IMR-90 (cell line): Measurements from ENCODE around the gene OSBPL3. TPM values are rescaled to one million over a fixed set of nuclear protein-coding genes. Genes with fewer than 3 reads are reported as not detected.

Source experiments
- ATAC-seq: fragments of 200-7000 bp; cut with Tn5 transposase; 2 replicates; pipeline ENCODE4 v1.9.1; 2020; ENCODE audit warnings: low read depth, mild to moderate bottlenecking, moderate library complexity
- BruUV-seq: library from RNA; stranded (reverse); fragments of 400-500 nt; replicated peaks from 2 replicates; lab custom pipeline; 2021; lab: Mats Ljungman, UMichigan
- CTCF ChIA-PET: fragments of 300-600 bp; formaldehyde crosslinking; extraction: SDS; loops from one replicate; lab custom pipeline; 2021; ENCODE audit warnings: antibody characterized with exemption; lab: Yijun Ruan, JAX
- POLR2A ChIA-PET: fragments of 300-600 bp; sonication (Branson Sonifier 250); formaldehyde crosslinking; loops from one replicate; lab custom pipeline; 2022; ENCODE audit warnings: antibody characterized with exemption; ENCODE audit not compliant: unreplicated experiment; lab: Charles Lee
- DNase-seq: peaks from one replicate; pipeline ENCODE4 v3.0.0; 2013
- H2AFZ ChIP-seq: replicated peaks from 2 replicates; pipeline ENCODE3; 2013; ENCODE audit warnings: low read length, mild to moderate bottlenecking; ENCODE audit not compliant: poor library complexity
- H2AK5ac ChIP-seq: 2 replicates; pipeline ENCODE4 v1.6.1; 2013; ENCODE audit warnings: low read depth, low read length, inconsistent platforms
- H2AK9ac ChIP-seq: replicated peaks from 2 replicates; pipeline ENCODE3; 2013; ENCODE audit warnings: mild to moderate bottlenecking, low read depth, low read length, moderate library complexity; ENCODE audit not compliant: poor library complexity
- H2BK120ac ChIP-seq: 2 replicates; pipeline ENCODE4 v1.6.1; 2013; ENCODE audit warnings: low read depth, low read length, inconsistent platforms
- H2BK15ac ChIP-seq: 3 replicates; pipeline ENCODE4 v1.6.1; 2013; ENCODE audit warnings: low read depth, low read length, inconsistent platforms
- H2BK20ac ChIP-seq: 2 replicates; pipeline ENCODE4 v1.6.1; 2013; ENCODE audit warnings: low read depth, mild to moderate bottlenecking, inconsistent platforms, low read length, moderate library complexity
- H2BK5ac ChIP-seq: 2 replicates; pipeline ENCODE4 v1.6.1; 2013; ENCODE audit warnings: mild to moderate bottlenecking, low read depth, low read length, inconsistent platforms; ENCODE audit not compliant: poor library complexity, severe bottlenecking
- H3K14ac ChIP-seq: replicated peaks from 2 replicates; pipeline ENCODE4 v1.6.1; 2013; ENCODE audit warnings: low read depth, low read length, inconsistent platforms
- H3K18ac ChIP-seq: 2 replicates; pipeline ENCODE4 v1.6.1; 2013; ENCODE audit warnings: low read depth, low read length, control low read depth
- H3K23ac ChIP-seq: 2 replicates; pipeline ENCODE4 v1.6.1; 2013; ENCODE audit warnings: low read depth, low read length, inconsistent platforms
- H3K27ac ChIP-seq: 2 replicates; pipeline ENCODE4 v1.5.1; 2013; ENCODE audit warnings: mild to moderate bottlenecking, control low read depth, low read length; ENCODE audit not compliant: insufficient read depth
- H3K27me3 ChIP-seq: 2 replicates; pipeline ENCODE4 v1.6.1; 2013; ENCODE audit warnings: low read length; ENCODE audit not compliant: control insufficient read depth, insufficient read depth
- H3K36me3 ChIP-seq: 2 replicates; pipeline ENCODE4 v1.6.1; 2013; ENCODE audit warnings: low read length, mixed read lengths; ENCODE audit not compliant: control insufficient read depth, insufficient read depth
- H3K4ac ChIP-seq: 2 replicates; pipeline ENCODE4 v1.6.1; 2013; ENCODE audit warnings: low read depth, low read length, inconsistent platforms
- H3K4me1 ChIP-seq: 2 replicates; pipeline ENCODE4 v1.6.1; 2013; ENCODE audit warnings: low read length, mixed read lengths; ENCODE audit not compliant: control insufficient read depth, insufficient read depth
- H3K4me2 ChIP-seq: 2 replicates; pipeline ENCODE4 v1.6.1; 2013; ENCODE audit warnings: low read depth, mild to moderate bottlenecking, control low read depth, low read length, moderate library complexity
- H3K4me3 ChIP-seq: 2 replicates; pipeline ENCODE4 v1.5.1; 2013; ENCODE audit warnings: low read depth, mild to moderate bottlenecking, control low read depth, low read length, moderate library complexity; ENCODE audit not compliant: insufficient read depth
- H3K56ac ChIP-seq: 2 replicates; pipeline ENCODE4 v1.6.1; 2013; ENCODE audit warnings: low read length, inconsistent platforms; ENCODE audit not compliant: insufficient read depth; ENCODE audit errors: extremely low read depth
- H3K79me1 ChIP-seq, 2 experiments: 2 replicates each; pipeline ENCODE4 v1.6.1; 2013; ENCODE audit warnings: low read length in 2 of 2, inconsistent platforms in 1 of 2, low read depth in 1 of 2
- H3K9ac ChIP-seq: 2 replicates; pipeline ENCODE4 v1.6.1; 2013; ENCODE audit warnings: low read depth, low read length, control low read depth
- H3K9me1 ChIP-seq: 2 replicates; pipeline ENCODE4 v1.6.1; 2013; ENCODE audit warnings: low read length, inconsistent platforms; ENCODE audit not compliant: insufficient read depth
- H3K9me3 ChIP-seq: 2 replicates; pipeline ENCODE4 v1.6.1; 2013; ENCODE audit warnings: low read length; ENCODE audit not compliant: control insufficient read depth, insufficient read depth
- H4K20me1 ChIP-seq: 2 replicates; pipeline ENCODE4 v1.6.1; 2013; ENCODE audit warnings: low read length, inconsistent platforms; ENCODE audit not compliant: insufficient read depth
- H4K5ac ChIP-seq: 2 replicates; pipeline ENCODE4 v1.6.1; 2013; ENCODE audit warnings: mild to moderate bottlenecking, low read depth, low read length, control low read depth
- H4K8ac ChIP-seq, 2 experiments: 2 replicates each; pipeline ENCODE4 v1.6.1; 2013; ENCODE audit warnings: low read depth in 2 of 2, low read length in 2 of 2, control low read depth in 1 of 2, inconsistent platforms in 1 of 2
- H4K91ac ChIP-seq: 2 replicates; pipeline ENCODE4 v1.6.1; 2013; ENCODE audit warnings: low read depth, low read length, inconsistent platforms; ENCODE audit not compliant: insufficient read depth
- BHLHE40 ChIP-seq: fragments of 150-350 bp; IDR thresholded peaks from 2 replicates; pipeline ENCODE4 v1.6.1; 2016; ENCODE audit warnings: mild to moderate bottlenecking, low read depth, low read length
- CEBPB ChIP-seq: IDR thresholded peaks from 2 replicates; pipeline ENCODE4 v1.6.1; 2012; ENCODE audit warnings: low read depth, low read length, improper control_type of control experiment
- CHD1 ChIP-seq: IDR thresholded peaks from 2 replicates; pipeline ENCODE4 v1.6.1; 2012; ENCODE audit warnings: low read depth, low read length, improper control_type of control experiment
- FOS ChIP-seq: fragments of 150-350 bp; IDR thresholded peaks from 2 replicates; pipeline ENCODE4 v1.6.1; 2016; ENCODE audit warnings: low read depth, low read length
- MAFK ChIP-seq: IDR thresholded peaks from 2 replicates; pipeline ENCODE4 v1.6.1; 2012; ENCODE audit warnings: low read depth, low read length, improper control_type of control experiment
- MAZ ChIP-seq: IDR thresholded peaks from 2 replicates; pipeline ENCODE4 v1.6.1; 2012; ENCODE audit warnings: low read depth, mild to moderate bottlenecking, low read length, improper control_type of control experiment, moderate library complexity, borderline replicate concordance
- MXI1 ChIP-seq: IDR thresholded peaks from 2 replicates; pipeline ENCODE4 v1.6.1; 2012; ENCODE audit warnings: low read depth, mild to moderate bottlenecking, low read length, moderate library complexity, borderline replicate concordance
- NFE2L2 ChIP-seq: fragments of 150-350 bp; IDR thresholded peaks from 2 replicates; pipeline ENCODE4 v1.6.1; 2016; ENCODE audit warnings: low read depth, mild to moderate bottlenecking, low read length
- POLR2A ChIP-seq: IDR thresholded peaks from 2 replicates; pipeline ENCODE4 v1.6.1; 2012; ENCODE audit warnings: mild to moderate bottlenecking, low read depth, low read length
- RAD21 ChIP-seq: IDR thresholded peaks from 2 replicates; pipeline ENCODE4 v1.6.1; 2012; ENCODE audit warnings: low read length, improper control_type of control experiment
- RCOR1 ChIP-seq: IDR thresholded peaks from 2 replicates; pipeline ENCODE4 v1.6.1; 2012; ENCODE audit warnings: mild to moderate bottlenecking, low read length, improper control_type of control experiment; ENCODE audit not compliant: insufficient replicate concordance
- RFX5 ChIP-seq: IDR thresholded peaks from 2 replicates; pipeline ENCODE4 v1.8.0; 2012; ENCODE audit warnings: low read depth, mild to moderate bottlenecking, low read length, moderate library complexity
- SMC3 ChIP-seq: fragments of 150-350 bp; IDR thresholded peaks from 2 replicates; pipeline ENCODE4 v1.6.1; 2016; ENCODE audit warnings: low read depth, mild to moderate bottlenecking, antibody characterized with exemption, low read length, moderate library complexity
- WGBS, 2 experiments: methylation state at CpG; one replicate each; pipeline versions ENCODE4 v1.1.5 to v1.1.7; 2013; ENCODE audit warnings: missing lambda C conversion rate in 2 of 2; ENCODE audit not compliant: insufficient read length in 1 of 2; ENCODE audit errors: extremely low coverage in 2 of 2; 5-methylcytosine and 5-hydroxymethylcytosine counted together
- dilution Hi-C: fragments of 300-500 bp; cut with HindIII; formaldehyde crosslinking; loops from one replicate; pipeline ENCODE4 v1.14.3; 2018; ENCODE audit warnings: low sequenced_read_pairs; ENCODE audit not compliant: unreplicated experiment
- in situ Hi-C: fragments of 300-500 bp; cut with MboI; formaldehyde crosslinking; loops from 3 replicates; pipeline ENCODE4 v1.14.3; 2019; ENCODE audit warnings: low sequenced_read_pairs, inconsistent platforms, mixed read lengths
- intact Hi-C: fragments of 100-400 bp; cut with micrococcal nuclease; formaldehyde crosslinking; loops from 2 replicates; pipeline ENCODE4 v1.10.0; 2022
- polyA plus RNA-seq, 3 experiments: library from polyadenylated mRNA; depleted of rRNA; stranded (reverse); fragments of >200 nt; gene quantifications; 2 replicates each; pipeline ENCODE4 v1.2.3, GENCODE V29; 2012; ENCODE audit warnings: low replicate concordance in 1 of 3
- total RNA-seq: library from RNA; depleted of rRNA; stranded (reverse); fragments of >200 nt; gene quantifications from 2 replicates; pipeline ENCODE4 v1.2.3, GENCODE V29; 2012
- TF ChIP-seq, protein P1 (sequence below): conservative IDR thresholded peaks from 2 replicates; pipeline ENCODE4 v1.5.1; 2012; ENCODE audit warnings: mild to moderate bottlenecking, low read depth, low read length, improper control_type of control experiment
- TF ChIP-seq, protein P2 (sequence below): fragments of 150-350 bp; IDR thresholded peaks from 2 replicates; pipeline ENCODE4 v1.6.1; 2016; ENCODE audit warnings: low read depth, mild to moderate bottlenecking, low read length, moderate library complexity, borderline replicate concordance
- TF ChIP-seq, protein P3 (sequence below): fragments of 150-350 bp; IDR thresholded peaks from 2 replicates; pipeline ENCODE4 v1.6.1; 2017; ENCODE audit warnings: mild to moderate bottlenecking, antibody characterized with exemption, low read length, low read depth

The OSBPL3 gene
- total and polyA plus RNA-seq, 2 of the 4 experiments (the other 2 are of a cell fraction) = 18.0 to 29.9 TPM

DNA sequence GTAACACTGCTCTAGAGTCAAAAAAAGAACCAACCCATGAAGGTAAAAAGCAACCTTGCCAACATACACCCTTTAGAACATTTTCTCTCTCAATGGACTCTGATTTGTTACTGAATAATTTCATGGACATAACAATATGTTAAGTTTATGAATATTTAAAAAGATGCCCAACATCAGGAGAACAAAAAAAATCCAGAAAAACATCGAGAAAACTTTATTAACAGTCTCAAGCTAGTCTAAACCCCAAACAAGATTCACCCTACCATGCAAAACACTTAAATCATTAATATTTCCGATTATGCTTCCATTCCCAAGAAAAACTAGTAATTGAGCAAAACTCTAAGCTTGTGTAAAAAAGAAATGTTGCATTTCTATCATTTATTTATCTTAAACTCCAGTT is 46.7 kb downstream of the OSBPL3 start:
- Histone ChIP-seq H2AFZ (no peak overlapping the region), H3K27ac (no peak overlapping the region), H3K36me3 (no peaks in the 10 kb centered on the region), H4K8ac (no peak overlapping the region), H3K9me3 (no peaks in the 10 kb centered on the region), H3K4me2 (no peak overlapping the region), H2BK120ac (no peak overlapping the region), H3K79me1 (peaks cover 43 to 65% of the 10 kb centered on the region in 2 experiments), H2AK5ac (no peak overlapping the region), H4K91ac (no peak overlapping the region), H2BK20ac (no peak overlapping the region), H4K5ac (no peak overlapping the region), H4K20me1 (no peaks in the 10 kb centered on the region), H3K4me3 (no peak overlapping the region), H2BK5ac (no peak overlapping the region), H3K4me1 (peaks cover 9% of the 10 kb centered on the region), H3K4ac (no peak overlapping the region), H3K14ac (no peak overlapping the region), H3K27me3 (no peaks in the 10 kb centered on the region), H3K56ac (no peak overlapping the region), H3K9ac (no peak overlapping the region), H3K23ac (no peak overlapping the region), H2AK9ac (no peak overlapping the region), H3K18ac (no peak overlapping the region), H3K9me1 (no peaks in the 10 kb centered on the region; the same call in 1 of the 2 replicates), H2BK15ac (no peak overlapping the region)
- in situ Hi-C loops (no loop called here), dilution Hi-C loops (no loop called here), intact Hi-C loops (no loop called here)
- no peak for ATAC-seq
- WGBS, 2 experiments = no CpG with 5 or more reads among the region's 2 CpGs
- CTCF ChIA-PET = interaction anchor here (1.0 kb wide), 1 partner anchor 161 kb away, joined by 3 read pairs; no protein-coding TSS in a partner anchor
- no peak for DNase-seq
- POLR2A ChIA-PET = no interaction called here
- BruUV-seq = no TSS peak
- TF ChIP-seq SMC3 = no peak
- no peak for TF ChIP-seq MAFK
- no peak for TF ChIP-seq CEBPB
- no peak for TF ChIP-seq BHLHE40
- TF ChIP-seq, protein P1, sequence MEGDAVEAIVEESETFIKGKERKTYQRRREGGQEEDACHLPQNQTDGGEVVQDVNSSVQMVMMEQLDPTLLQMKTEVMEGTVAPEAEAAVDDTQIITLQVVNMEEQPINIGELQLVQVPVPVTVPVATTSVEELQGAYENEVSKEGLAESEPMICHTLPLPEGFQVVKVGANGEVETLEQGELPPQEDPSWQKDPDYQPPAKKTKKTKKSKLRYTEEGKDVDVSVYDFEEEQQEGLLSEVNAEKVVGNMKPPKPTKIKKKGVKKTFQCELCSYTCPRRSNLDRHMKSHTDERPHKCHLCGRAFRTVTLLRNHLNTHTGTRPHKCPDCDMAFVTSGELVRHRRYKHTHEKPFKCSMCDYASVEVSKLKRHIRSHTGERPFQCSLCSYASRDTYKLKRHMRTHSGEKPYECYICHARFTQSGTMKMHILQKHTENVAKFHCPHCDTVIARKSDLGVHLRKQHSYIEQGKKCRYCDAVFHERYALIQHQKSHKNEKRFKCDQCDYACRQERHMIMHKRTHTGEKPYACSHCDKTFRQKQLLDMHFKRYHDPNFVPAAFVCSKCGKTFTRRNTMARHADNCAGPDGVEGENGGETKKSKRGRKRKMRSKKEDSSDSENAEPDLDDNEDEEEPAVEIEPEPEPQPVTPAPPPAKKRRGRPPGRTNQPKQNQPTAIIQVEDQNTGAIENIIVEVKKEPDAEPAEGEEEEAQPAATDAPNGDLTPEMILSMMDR = no peak
- TF ChIP-seq RFX5 = no peak
- TF ChIP-seq, protein P2, sequence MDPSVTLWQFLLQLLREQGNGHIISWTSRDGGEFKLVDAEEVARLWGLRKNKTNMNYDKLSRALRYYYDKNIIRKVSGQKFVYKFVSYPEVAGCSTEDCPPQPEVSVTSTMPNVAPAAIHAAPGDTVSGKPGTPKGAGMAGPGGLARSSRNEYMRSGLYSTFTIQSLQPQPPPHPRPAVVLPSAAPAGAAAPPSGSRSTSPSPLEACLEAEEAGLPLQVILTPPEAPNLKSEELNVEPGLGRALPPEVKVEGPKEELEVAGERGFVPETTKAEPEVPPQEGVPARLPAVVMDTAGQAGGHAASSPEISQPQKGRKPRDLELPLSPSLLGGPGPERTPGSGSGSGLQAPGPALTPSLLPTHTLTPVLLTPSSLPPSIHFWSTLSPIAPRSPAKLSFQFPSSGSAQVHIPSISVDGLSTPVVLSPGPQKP = no peak
- TF ChIP-seq POLR2A = no peak
- TF ChIP-seq FOS = no peak
- no peak for TF ChIP-seq MXI1
- no peak for TF ChIP-seq MAZ
- no peak for TF ChIP-seq RCOR1
- TF ChIP-seq, protein P3, sequence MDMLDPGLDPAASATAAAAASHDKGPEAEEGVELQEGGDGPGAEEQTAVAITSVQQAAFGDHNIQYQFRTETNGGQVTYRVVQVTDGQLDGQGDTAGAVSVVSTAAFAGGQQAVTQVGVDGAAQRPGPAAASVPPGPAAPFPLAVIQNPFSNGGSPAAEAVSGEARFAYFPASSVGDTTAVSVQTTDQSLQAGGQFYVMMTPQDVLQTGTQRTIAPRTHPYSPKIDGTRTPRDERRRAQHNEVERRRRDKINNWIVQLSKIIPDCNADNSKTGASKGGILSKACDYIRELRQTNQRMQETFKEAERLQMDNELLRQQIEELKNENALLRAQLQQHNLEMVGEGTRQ = no peak
- no peak for TF ChIP-seq NFE2L2
- no peak for TF ChIP-seq CHD1
- TF ChIP-seq RAD21 = no peak
